Measurements from ENCODE around the gene KIF9. TPM values are rescaled to one million over a fixed set of nuclear protein-coding genes. Genes with fewer than 3 reads are reported as not detected.

KIF9 gene
- total RNA-seq, 1 donor from 2014 or later: 6.9 TPM

DNA sequence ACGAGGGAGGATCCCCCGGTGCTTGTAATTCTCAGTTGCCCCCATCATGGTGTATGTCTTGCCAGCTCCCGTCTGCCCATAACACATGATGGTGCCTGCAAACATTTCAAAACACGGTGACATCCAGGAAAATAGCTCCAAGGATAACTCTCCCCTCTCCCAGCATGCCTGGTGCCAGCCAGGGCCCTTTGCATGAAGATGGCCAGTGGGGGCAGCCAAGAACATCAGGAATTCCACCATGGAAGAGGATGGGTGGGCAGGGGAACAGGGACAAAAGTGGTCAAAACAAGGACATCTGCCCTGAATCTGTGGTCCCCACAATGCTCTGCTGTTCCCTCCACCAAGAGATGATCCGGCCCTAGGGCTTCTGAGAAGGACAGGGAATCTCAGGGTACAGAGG is 9.0 kb downstream of the KIF9 start:
- intact Hi-C loops (cut with DNase I): no loop called here
- no peak overlapping the region for H3K4me3 ChIP-seq
- H3K27me3 ChIP-seq: no peaks in the 10 kb centered on the region
- H3K9me3 ChIP-seq: no peaks in the 10 kb centered on the region
- no peaks in the 10 kb centered on the region for H3K4me1 ChIP-seq
- H3K27ac ChIP-seq: no peak overlapping the region
- TF ChIP-seq, protein P1, sequence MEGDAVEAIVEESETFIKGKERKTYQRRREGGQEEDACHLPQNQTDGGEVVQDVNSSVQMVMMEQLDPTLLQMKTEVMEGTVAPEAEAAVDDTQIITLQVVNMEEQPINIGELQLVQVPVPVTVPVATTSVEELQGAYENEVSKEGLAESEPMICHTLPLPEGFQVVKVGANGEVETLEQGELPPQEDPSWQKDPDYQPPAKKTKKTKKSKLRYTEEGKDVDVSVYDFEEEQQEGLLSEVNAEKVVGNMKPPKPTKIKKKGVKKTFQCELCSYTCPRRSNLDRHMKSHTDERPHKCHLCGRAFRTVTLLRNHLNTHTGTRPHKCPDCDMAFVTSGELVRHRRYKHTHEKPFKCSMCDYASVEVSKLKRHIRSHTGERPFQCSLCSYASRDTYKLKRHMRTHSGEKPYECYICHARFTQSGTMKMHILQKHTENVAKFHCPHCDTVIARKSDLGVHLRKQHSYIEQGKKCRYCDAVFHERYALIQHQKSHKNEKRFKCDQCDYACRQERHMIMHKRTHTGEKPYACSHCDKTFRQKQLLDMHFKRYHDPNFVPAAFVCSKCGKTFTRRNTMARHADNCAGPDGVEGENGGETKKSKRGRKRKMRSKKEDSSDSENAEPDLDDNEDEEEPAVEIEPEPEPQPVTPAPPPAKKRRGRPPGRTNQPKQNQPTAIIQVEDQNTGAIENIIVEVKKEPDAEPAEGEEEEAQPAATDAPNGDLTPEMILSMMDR (IDR thresholded peaks at IDR 0.05): no peak
- no peak for ATAC-seq
- H3K36me3 ChIP-seq: peaks cover 6% of the 10 kb centered on the region
- DNase-seq: no peak

DNA sequence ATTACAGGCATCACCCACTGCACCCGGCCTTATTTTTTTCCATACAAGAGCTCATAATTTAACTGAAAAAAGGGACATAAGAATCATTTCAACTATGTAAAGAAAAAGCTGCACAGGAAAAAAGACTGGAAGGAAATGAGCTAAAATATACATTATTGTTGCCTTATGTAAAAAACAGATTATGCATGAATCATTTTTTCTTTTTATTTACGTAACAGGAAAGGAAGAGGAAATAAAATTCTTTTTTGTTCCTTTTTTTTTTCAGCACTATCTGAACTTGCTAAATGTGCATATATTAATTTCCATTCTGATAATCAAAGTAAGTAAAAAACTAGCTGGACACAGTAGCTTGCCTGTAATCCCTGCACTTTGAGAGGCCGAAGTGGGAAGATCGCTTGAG is 12.1 kb downstream of the KIF9 start:
- TF ChIP-seq, protein P1 (IDR thresholded peaks at IDR 0.05): no peak

DNA sequence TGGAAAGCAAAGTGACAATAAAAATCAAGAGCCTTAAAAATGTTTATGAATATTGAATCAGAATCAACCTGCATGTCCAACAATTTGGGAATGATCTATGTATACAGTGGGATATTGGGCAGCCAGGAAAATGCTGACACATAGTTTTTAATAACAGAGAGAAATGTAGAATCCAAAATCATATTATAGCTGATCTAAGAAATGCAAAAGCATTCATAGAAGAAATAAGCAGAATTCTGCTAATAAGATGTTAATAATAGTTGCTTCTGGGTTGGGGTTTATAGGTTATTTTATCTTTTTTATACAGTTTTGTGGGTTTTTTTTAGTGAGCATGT is 15.1 kb downstream of the KIF9 start:
- Histone ChIP-seq H3K9me3 (no peaks in the 10 kb centered on the region), H3K4me1 (peaks cover 6% of the 10 kb centered on the region), H3K27me3 (no peaks in the 10 kb centered on the region), H3K4me3 (no peak overlapping the region), H3K27ac (no peak overlapping the region), H3K36me3 (no peaks in the 10 kb centered on the region)
- DNase-seq (no peak), ATAC-seq (no peak)
- TF ChIP-seq, protein P1 (IDR thresholded peaks at IDR 0.05): no peak
- intact Hi-C loops (cut with DNase I): no loop called here

More for the DNA sequence above, 12.1 kb downstream of the KIF9 start:
- no peaks in the 10 kb centered on the region for H3K9me3 ChIP-seq
- peaks cover 6% of the 10 kb centered on the region for H3K36me3 ChIP-seq
- no peak overlapping the region for H3K27ac ChIP-seq
- H3K4me3 ChIP-seq: no peak overlapping the region
- intact Hi-C loops (cut with DNase I): no loop called here
- peaks cover 6% of the 10 kb centered on the region for H3K4me1 ChIP-seq
- DNase-seq (no peak), ATAC-seq (no peak)
- H3K27me3 ChIP-seq: no peaks in the 10 kb centered on the region

DNA sequence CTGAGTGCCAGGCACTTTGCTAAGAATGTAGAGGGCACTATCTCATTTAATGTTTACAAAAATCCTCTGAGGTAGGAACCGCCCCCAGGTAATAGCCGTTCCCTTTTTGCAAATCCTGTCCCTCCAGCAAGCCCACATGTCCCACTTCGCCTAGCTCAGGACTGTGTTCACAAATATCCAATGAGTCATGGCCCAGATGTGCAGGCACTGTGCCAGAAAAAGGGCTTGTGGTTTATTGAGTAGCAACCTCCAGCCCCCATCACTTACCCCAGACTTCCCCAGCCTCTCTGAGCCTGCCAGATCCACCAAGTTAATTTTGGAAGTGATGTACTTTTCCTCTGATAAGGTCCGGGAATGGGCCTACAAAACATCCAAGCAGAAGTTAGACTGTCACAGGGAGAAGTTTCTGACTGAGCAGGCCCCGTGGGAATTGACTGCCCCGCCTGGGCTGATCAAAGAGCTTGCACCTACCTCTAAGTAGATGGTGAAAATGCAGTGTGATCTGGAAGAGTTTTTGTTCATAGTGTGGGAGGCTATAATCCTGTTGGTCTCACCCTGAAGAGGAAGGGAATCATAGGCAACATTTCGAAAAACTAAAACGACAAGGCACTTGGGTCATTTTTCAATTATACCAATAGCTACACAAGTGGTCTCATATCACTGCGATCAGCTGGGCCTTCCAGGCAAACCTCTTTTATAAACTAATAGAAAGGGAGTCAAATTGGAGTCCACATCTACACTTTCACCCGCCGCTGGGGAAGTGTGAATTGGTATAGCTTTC is 15.7 kb downstream of the KIF9 start:
- Histone ChIP-seq H3K4me1 (peaks cover 6% of the 10 kb centered on the region), H3K27ac (no peak overlapping the region), H3K27me3 (no peaks in the 10 kb centered on the region), H3K4me3 (no peak overlapping the region), H3K9me3 (no peaks in the 10 kb centered on the region), H3K36me3 (no peaks in the 10 kb centered on the region)
- no peak for DNase-seq
- ATAC-seq: peak; percentile 72
- TF ChIP-seq, protein P1 (IDR thresholded peaks at IDR 0.05): no peak
- intact Hi-C loops (cut with DNase I): no loop called here

DNA sequence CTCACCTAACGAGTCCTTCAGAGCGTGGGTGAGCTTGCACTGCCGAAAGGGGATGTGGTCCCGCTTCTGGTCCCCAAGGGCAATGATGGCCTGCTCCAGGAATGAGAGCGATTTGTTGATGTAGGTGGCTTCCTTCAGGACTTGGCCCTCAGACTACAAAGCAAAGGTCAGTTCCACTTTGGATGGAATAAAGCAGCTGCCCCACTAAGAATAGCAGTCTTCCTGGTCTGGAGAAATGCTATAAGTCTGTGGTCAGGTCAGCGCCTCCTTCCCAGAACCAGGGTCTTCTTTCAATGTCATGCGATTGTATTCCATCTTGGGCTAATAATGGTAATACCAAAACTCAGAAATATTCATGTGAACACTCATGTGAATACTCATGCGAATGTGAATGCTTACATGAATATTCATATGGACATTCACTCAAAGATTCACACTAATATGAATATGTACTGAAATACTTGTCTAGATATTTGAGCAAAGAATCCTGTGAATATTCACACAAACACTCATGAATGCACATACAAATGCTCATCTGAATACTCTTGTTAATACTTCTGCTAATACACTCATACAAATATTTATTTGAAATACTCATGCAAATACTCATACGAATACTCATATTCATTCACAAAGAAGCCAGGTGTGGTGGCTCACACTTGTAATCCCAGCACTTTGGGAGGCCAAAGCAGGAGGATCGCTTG is 16.7 kb downstream of the KIF9 start:
- ATAC-seq: no peak
- Histone ChIP-seq H3K4me1 (peaks cover 6% of the 10 kb centered on the region), H3K36me3 (no peaks in the 10 kb centered on the region), H3K9me3 (no peaks in the 10 kb centered on the region), H3K27me3 (no peaks in the 10 kb centered on the region), H3K4me3 (no peak overlapping the region), H3K27ac (no peak overlapping the region)
- DNase-seq: no peak
- TF ChIP-seq, protein P1 (IDR thresholded peaks at IDR 0.05): no peak
- intact Hi-C loops (cut with DNase I): no loop called here

Data from upper lobe of right lung (tissue), 1 donor.